D341Med (cell line): ENCODE measurements around the gene P2RX2.
"Not testable (repeated sequence)": the region's sequence is repeated elsewhere in the genome, so short reads cannot be mapped to it uniquely, and the experiment has no call there.

Source experiments
- DNase-seq: peaks from one replicate; pipeline ENCODE4 v3.0.0; 2012; ENCODE audit warnings: low spot score

P2RX2 gene

DNA sequence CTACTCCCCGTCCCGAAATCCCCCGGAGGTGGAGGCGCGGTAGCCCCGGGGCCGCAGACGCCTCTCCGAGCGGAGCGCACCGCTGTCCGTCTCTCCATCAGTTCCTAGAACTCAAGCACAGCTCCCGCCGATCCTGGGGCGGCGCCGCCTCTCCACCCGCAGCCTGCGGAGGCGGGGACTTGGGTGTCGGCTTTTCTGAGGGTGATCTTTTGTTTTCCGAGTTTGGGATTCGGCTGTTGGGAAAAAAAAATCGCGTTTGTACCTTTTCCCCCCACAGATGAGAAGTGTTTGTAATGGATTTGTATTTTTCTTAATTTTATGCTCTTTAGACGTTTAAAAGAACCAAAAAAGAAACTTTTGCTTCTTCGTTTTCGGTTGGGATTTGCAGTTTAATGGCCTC, 34.8 kb upstream of the P2RX2 start:
- DNase-seq: no peak

DNA sequence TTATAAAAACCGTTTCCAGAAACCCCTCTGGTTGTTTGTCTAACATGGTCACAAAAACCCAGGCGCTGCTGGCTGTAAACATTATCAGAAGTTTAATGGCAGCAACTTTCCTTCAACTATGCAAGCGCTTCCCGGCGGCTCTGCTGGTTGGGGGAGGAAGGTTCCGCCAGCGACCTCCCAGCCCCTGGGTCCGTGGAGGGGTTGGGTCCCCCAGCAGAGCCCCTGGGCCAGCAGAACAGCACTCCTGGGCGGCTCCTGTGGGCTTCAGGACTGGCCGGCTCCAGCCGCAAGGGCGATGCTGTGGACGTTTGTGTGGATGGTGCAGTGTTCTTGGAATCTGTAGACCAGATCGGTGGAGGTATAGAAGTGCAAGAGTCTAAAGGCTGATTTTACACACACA, 34.1 kb upstream of the P2RX2 start:
- DNase-seq: no peak

DNA sequence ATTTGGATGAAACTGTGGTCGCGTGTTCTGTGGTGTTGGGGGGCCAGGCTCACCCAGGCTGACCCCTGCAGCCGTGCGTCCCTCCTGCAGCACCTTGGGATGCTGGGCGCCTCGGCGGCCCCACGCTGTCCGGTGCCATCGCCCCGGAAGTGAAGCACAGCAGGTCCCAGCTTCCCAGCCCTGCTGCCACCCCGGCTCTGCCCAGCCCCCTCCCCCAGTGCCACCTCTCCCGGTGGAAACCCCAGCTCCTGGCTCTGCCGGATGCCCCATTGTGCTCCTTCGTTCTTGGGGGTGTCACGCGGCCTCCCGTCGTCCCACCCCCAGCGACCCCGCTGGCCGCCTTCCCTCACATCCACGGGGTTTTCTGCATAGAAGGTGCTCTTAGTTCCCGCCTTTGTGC, 33.4 kb upstream of the P2RX2 start:
- DNase-seq: no peak

DNA sequence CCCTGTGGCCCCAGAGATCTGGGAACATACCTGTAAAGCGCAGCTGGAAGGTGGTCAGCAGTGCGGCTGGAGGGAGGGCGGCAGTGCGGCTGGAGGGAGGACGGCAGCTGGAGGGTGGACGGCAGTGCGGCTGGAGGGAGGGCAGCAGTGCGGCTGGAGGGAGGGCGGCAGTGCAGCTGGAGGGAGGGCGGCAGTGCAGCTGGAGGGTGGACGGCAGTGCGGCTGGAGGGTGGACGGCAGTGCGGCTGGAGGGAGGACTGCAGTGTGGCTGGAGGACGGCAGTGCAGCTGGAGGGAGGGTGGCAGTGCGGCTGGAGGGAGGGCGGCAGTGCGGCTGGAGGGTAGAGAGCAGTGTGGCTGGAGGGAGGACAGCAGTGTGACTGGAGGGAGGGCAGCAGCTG, 31.6 kb upstream of the P2RX2 start:
- DNase-seq: no peak

DNA sequence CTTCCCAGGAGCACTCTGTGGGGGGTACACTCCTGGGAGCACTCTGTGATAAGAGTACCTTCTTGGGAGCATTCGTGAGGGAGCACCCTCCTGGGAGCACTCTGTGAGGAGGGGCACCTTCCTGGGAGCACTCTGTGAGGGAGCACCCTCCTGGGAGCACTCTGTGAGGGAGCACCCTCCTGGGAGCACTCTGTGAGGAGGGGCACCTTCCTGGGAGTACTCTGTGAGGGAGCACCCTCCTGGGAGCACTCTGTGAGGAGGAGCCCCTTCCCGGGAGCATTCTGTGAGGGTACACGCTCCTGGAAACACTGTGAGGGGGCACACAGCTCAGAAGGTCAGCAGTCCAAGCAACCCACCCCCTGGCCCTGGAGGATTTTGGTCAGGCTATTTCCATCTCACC, 30.8 kb upstream of the P2RX2 start:
- DNase-seq: no peak

DNA sequence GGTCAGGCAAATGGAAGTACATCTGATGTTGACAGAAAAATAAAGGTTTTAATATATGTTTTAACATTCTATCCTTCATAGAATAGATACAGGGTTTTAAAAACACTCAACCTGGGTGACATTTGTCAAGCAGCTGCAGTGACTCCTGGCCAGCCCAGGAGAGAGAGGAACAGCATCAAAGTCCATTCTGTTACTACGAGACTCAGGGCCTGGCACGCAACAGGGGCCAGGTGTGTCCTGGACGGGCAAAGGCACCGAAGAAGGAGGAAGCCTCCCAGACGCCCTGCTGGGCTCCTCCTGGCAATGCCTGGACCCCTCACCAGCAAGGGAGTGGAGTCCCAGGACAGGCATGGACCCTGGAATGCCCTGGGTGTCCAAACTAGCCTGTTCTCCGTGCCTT, 30.3 kb upstream of the P2RX2 start:
- no peak for DNase-seq

DNA sequence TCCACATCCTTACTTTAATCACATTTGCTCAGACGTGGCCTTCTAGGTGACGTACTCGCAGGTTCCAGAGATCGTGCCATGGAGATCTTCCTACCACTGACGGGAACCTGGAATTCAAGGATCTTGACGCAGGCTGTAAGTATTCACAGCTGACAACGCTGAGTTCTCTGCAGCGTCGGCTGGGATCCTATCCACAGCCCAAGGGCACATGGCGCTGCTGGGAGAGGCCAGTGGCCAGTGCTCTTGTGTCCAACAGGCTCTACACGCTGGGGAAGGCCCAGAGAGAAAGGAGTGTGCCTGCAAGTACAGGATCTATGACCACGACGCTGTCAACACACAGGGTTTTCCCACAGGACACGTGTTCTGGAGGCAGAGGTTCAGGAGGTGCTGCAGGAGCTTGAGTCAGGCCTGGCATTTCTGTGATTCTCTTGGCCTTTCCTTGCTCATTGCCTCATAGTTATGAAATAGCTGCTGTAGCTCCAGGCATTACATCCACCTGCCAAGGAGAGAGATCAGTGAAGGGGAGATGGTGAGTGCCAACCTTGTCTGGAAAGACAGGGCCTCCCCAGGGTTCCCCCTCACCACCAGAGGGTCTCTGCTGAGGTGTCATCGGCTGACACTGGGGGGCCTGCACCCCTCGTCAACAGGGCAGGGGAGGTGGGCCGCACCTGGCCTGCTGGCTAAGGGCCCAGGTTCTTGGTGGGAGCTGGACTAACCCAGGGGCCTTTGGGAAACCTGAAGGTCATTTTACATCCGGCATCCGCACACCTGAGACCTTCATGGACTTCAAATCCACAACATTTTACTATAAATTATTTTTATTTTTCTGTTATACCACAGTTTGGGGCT, 29.5 kb upstream of the P2RX2 start:
- DNase-seq: no peak

DNA sequence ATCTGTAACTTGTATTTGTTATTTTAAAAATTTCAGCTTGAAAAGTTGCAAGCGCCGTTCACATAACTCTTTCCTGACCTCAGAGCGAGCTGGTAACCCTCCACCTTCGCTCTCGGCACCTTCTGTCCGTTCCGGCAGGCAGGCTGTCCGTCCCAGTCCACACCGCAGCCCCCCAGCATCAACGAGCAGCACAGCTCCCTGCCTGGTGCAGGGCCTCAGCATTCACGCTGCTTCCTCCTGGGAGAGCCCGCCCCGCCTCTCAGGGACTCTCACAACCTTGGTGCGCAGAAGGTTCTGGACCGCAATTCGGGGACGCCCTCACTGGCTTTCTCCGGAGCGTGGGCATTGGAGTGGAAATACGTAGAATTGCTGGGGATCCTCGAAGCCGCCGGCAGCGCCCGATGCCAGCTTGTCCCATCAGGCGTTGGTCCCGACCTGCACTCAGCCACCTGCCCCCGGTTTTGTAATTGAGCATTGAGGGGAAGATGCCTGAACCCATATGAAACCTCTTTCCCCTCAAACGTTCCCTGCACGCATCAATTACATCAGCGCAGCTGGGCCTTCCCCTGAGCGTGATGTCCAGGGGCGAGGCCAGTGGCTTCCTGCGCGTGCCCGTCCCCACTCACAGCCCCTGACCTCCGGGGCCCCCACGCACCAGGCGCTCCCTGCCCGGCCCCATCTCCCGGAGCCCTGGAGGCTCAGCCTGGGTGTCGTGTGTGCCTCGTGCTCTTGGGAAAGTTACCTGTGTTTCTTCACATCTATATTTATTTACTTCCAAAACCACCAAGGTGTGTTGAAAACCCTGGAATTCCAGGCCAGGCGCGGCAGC, 27.3 kb upstream of the P2RX2 start:
- DNase-seq: no peak

DNA sequence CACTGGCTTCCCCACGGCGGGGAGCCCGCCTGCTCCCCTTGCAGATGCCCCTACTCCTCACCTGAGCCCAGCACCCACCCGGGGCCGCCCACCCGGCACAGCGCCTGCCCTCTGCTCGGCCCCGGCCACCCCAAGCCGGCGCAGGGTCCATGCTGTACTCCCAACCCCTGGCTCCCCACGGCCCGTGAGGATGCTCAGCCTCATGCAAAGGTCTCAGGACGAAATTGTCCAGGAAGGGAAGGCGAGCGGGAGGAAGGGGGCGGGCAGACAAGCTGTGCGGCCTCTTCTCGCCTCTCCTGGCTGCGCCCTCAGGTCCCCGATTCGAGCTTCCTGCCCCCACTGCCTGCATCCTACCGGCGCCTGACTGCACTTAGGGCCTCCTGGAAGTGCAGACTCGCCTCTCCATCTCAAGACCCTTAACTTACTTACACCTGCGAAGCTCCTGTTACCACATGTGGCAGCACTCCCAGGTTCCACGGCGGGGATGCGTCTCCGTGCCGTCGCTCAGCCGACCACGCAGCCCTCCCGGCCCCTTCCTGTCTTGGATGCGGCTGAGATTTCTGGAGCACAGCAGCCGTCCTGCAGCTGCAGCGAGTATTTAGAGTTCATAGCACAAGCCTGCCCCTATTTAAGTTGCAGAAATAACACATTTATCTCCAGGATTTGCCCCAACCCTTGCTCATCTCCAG, 26.1 kb upstream of the P2RX2 start:
- no peak for DNase-seq

DNA sequence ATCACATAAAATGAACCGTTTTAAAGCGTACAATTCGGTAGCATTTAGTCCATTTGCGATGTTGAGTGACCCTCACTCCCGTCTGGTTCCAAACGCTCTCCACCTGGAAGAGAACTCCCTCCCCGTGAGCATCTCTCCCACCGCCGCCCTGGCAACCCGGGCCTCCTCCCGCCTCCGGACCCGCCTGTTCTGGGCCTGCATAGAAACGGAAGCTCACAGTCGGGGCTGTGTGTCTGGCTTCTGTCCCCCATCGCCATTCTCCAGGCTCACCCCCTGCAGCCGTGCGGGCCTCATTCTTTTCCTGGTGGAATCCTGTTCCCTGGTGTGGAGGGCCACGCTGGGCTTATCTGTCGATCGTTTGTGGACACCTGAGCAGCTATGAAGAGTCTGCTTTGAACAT, 25.5 kb upstream of the P2RX2 start:
- DNase-seq: no peak

DNA sequence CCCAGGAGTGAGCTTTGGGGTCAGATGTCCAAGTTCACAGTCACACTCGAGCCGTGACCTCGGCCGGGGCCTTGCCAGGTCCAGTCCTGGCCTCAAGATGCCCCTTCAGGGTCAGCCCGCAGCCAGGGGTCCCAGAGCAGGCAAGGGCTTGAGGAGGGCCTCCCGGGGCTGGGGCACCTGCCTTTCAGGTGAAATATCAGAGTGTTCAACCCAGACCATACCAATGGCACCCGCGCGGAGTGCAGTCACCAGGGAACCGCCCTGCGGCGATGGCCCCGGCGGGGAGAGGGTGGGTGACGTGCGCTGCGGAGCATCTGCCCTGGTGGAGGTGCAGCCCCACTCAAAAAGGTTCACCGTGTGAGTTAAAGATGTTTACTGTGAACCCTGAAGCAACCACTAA, 25.1 kb upstream of the P2RX2 start:
- no peak for DNase-seq

DNA sequence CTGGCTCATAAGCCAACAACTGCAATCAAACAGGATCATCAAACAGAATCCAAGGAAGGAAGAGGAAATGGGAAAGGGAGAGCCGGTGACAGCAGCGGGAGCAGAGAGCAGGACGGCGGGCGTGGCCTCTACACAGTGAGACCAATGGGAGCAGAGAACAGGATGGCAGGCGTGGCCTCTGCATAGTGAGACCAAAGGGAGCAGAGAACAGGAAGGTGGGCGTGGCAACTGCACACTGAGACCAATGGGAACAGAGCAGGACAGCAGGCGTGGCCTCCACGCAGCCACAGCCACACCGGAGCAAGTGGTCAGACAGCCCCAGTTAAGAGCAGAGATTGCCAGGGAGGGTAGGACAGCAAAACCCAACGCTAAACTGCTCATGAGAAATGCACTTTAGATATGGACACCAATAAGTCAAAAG, 24.6 kb upstream of the P2RX2 start:
- DNase-seq: peak; percentile 91

DNA sequence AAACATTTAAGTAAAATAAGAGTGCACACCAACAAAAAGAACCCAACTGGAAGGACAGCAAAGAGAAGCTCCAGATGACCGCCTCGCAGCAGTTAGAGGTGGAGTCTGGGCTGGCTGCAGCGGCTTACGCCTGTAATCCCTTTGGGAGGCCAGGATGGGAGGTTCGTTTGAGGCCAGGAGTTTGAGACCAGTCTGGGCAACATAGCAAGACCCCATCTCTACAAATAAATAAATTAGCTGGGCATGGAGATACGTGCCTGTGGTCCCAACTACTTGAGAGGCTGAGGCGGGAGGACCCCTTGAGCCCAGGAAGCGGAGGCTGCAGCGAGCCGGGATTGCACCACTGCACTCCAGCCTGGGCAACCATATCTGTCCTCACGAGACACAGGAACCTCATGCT, 23.4 kb upstream of the P2RX2 start:
- DNase-seq: no peak

DNA sequence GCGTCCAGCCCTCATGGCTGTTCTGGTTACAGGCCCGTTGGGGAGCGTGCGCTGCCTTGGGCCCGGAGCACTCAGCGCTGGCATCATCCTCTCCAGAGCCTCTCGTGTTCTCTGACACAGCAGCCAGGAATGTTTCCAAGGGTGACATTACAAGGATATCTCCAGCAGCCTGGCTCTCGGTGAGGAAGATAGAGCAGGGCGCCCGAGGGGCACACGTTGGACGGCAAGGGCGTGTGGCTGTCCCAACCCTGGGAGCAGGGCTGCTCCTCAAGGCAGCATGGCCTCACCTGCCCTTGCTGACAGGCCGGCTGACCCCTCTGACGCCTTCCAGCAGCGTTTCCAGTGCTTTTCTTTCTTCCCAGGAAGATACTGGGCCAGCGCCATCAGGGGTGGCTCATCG, 22.6 kb upstream of the P2RX2 start:
- DNase-seq: no peak

DNA sequence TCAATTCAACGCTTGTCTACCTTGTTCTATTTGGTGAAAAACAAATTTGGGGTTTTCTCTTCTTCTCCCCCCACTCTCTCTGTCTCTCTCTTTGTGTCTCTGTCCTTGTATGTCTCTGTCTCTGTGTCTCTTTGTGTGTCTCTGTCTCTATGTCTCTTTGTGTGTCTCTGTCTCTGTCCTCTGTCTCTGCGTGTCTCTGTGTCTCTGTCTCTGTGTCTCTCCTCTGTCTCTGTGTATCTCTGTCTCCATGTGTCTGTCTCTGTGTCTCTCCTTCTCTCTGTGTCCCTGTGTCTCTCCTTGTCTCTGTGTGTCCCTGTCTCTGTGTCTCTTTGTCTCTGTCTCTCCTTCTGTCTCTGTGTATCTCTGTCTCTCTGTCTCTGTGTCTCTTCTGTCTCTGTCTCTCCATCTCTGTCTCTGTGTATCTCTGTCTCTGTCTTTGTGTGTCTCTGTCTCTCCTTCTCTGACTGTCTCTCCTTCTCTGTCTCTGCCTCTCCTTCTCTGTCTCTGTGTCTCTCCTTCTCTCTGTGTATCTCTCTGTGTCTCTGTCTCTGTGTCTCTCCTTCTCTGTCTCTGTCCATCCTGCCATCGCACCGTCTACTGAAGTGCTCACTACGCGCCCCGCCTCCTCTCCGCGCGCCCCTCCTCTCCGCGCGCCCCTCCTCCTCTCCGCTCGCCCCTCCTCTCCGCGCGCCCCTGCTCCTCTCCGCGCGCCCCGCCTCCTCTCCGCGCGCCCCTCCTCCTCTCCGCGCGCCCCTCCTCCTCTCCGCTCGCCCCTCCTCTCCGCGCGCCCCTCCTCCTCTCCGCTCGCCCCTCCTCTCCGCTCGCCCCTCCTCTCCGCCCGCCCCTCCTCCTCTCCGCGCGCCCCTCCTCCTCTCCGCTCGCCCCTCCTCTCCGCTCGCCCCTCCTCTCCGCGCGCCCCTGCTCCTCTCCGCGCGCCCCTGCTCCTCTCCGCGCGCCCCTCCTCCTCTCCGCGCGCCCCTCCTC, 21.0 kb upstream of the P2RX2 start:
- no peak for DNase-seq

DNA sequence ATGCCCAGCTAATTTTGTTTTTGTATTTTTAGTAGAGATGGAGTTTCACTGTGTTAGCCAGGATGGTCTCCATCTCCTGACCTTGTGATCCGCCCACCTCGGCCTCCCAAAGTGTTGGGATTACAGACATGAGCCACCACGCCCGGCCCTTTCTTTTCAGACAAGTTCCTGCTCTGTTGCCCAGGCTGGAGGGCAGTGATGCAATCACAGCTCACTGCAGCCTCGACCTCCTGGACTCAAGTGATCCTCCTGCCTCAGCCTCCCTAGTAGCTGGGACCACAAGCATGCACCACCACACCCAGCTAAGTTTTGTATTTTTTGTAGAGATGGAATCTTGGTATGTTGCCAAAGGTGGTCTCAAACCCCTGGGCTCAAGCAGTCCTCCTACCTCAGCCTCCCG, 19.1 kb upstream of the P2RX2 start:
- not testable (repeated sequence) for DNase-seq

DNA sequence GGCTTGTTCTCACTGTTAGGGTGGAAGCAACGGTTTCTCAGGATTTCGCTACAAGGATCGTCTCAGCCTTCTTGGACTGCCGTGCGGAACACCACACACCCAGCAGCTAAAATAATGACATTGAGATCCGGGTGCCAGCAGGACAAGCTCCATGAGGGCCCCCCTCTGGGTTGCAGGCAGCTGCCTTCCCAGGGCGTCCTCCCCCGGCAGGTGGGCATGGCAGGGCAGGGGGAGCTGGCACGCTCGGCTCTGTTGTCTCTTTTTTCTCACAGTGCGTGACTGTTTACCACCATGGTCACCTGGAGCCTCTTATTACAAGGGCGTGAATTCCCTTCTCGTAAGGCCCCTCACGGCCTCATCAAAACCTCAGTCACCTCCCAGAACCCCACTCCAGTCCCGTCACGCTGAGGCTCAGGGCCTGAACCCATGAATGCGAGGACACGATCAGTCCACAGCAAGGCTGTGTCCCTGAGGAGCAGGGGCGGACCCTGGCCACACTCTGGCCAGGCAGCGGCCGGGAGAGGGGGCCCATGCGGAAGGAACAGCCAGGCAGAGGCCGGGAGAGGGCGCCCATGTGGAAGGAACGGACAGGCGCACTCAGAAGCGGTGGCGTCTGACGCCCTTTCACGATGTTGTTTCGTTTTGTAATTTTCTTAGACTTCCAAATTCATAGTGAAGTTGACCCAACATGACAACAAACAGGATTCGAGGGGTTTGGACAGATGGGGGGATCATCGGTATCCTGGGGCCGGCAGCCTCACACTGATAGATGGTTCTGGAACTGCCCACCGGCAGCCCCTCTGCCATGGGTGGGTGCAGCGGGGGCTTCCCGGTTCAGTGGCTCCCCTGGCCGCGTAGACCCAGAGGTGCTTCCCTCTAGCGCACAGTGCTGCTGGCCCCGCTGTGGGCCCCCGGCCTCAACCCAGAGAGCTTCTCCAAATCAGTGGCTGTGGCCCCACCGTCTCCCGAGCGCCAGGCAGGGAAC, 18.2 kb upstream of the P2RX2 start:
- peak; percentile 80 for DNase-seq

DNA sequence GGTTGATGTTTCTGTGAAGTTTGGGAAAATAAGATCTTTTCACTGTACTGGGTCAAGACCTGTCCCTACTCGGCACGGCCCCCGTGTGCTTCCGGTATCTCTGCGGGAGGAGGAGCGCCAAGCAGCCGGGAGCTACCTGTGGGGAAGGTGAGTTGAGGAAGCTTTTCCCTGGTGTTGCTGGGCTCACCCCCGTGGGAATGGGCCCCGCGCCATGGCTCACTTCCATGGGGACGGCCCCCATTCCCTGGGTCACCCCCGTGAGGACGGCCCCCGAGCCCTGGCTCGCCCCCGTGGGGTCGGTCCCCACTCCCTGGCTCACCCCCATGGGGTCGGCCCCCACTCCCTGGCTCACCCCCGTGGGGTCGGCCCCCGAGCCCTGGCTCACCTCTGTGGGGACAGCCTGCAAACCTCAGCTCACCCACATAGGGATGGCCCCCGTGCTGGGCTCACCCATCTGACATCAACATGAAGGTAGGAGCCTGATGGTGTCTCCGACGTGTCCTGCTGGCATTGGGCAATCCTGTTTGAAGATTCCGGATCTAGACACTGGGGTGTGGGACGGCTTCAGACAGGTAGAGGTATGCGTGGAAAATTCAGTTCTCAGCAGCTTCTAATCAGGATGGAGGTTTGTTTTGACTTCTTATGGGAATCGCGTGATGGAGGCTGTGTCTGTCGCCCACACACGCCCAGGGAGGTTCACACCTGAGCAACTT, 17.2 kb upstream of the P2RX2 start:
- no peak for DNase-seq

DNA sequence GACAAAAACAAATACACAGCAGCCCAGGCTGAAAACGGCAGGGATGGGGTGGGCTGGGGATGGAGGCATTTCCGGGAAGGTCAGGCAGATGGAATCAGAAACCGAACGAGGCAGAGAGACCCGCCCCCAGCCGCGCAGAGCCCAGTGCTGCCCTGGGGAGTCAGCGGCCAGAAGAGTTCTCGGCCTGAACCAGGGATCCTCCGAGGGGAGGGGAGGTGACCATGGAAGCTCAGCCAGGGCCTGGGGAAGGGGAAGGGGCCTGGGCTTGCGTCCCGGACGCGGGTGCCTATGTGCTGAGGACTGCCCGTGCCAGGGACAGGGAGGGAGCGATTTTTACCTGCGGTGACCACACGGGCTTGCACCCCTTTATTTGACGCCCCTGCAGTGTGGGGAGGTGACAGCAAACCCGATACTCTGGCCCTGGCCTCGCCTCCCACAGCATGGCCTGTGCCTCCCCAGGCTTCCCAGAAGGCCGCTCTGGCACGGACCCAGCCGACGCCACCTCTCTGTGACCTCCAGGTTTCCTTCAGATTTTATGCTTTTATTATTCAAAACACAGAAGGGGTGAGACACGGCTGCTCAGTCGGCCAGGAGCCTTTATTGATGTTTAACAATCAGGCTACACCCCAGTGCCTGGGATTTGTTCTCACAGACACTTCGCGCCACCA, 15.9 kb upstream of the P2RX2 start:
- DNase-seq: no peak
